ENCODE data around the gene GALNT9.
"Not testable (repeated sequence)": the region's sequence is repeated elsewhere in the genome, so short reads cannot be mapped to it uniquely, and the experiment has no call there.

Gene GALNT9

GRCh38 chr12:132263451-132264049 is 65.8 kb downstream of the GALNT9 start:
- no peak for DNase-seq

GRCh38 chr12:132263061-132263360 is 66.4 kb downstream of the GALNT9 start:
- no peak for DNase-seq

- DNase-seq: no peak
Measured at GRCh38 chr12:132262256-132263060, 66.9 kb downstream of the GALNT9 start.

- DNase-seq: no peak
Measured at GRCh38 chr12:132261328-132262138, 67.9 kb downstream of the GALNT9 start.

- no peak for DNase-seq
Measured at GRCh38 chr12:132260721-132261120, 68.7 kb downstream of the GALNT9 start.

GRCh38 chr12:132259872-132260695 is 69.3 kb downstream of the GALNT9 start:
- no peak for DNase-seq

- no peak for DNase-seq
Measured at GRCh38 chr12:132259364-132259871, 70.0 kb downstream of the GALNT9 start.

- DNase-seq: no peak
Measured at GRCh38 chr12:132258543-132258942, 70.8 kb downstream of the GALNT9 start.

GRCh38 chr12:132257955-132258490 is 71.4 kb downstream of the GALNT9 start:
- DNase-seq: no peak

GRCh38 chr12:132257206-132257954 is 72.0 kb downstream of the GALNT9 start:
- no peak for DNase-seq

GRCh38 chr12:132256646-132257045 is 72.7 kb downstream of the GALNT9 start:
- DNase-seq: no peak

GRCh38 chr12:132255642-132256041 is 73.7 kb downstream of the GALNT9 start:
- DNase-seq: no peak

- peak; percentile 56 for DNase-seq
Measured at GRCh38 chr12:132253698-132254480, 75.5 kb downstream of the GALNT9 start.

GRCh38 chr12:132252981-132253380 is 76.4 kb downstream of the GALNT9 start:
- not testable (repeated sequence) for DNase-seq

- no peak for DNase-seq
Measured at GRCh38 chr12:132251741-132252490, 77.5 kb downstream of the GALNT9 start.

- DNase-seq: no peak
Measured at GRCh38 chr12:132251310-132251709, 78.1 kb downstream of the GALNT9 start.

GRCh38 chr12:132250707-132251106 is 78.7 kb downstream of the GALNT9 start:
- no peak for DNase-seq

GRCh38 chr12:132249689-132250478 is 79.5 kb downstream of the GALNT9 start:
- DNase-seq: no peak
